A549 (cell line): Measurements from ENCODE around the gene CRYBG2.

Source experiments
- CTCF ChIP-seq: fragments of >200 bp; sonication (Bioruptor Twin); formaldehyde crosslinking; IDR thresholded peaks from 3 replicates; pipeline ENCODE4 v1.5.1; 2016
- RAD21 ChIP-seq, 2 experiments: fragments of >200 bp in 1 of 2; sonication (Bioruptor Twin) in 1 of 2; formaldehyde crosslinking in 1 of 2; IDR thresholded peaks in 1 of 2; conservative IDR thresholded peaks in 1 of 2; 2 replicates in 1 of 2; 3 replicates in 1 of 2; pipeline ENCODE4 v1.6.1; 2012 to 2018; ENCODE audit warnings: inconsistent platforms in 1 of 2

GRCh38 chr1:26391450-26391849 lies 37.5 kb upstream of the CRYBG2 start:
- TF ChIP-seq CTCF, result peak; percentile 82
- TF ChIP-seq RAD21 (conservative IDR thresholded peaks at IDR 0.05 in 1 of 2, IDR thresholded peaks at IDR 0.05 in 1 of 2), result peak; percentile 86 to 93
